Activated T-cell treated with anti-CD3 and anti-CD28 coated beads, Interleukin-2, amount 50 U/mL, for 1 hour (primary cell): ENCODE measurements around the gene INCA1.
"Not testable (repeated sequence)": the region's sequence is repeated elsewhere in the genome, so short reads cannot be mapped to it uniquely, and the experiment has no call there.

ENCODE experiments used
- DNase-seq: peaks from one replicate; pipeline ENCODE4 v3.0.0-alpha.2; 2020

The INCA1 gene

GRCh38 chr17:4997302-4998026, at the start of gene INCA1, which contains the start of gene KIF1C:
Gene INCA1 (minus strand): TSS chr17:4997522. CDS start chr17:4994437, 3,085 bp downstream.
Gene KIF1C (plus strand): TSS chr17:4997950. CDS start chr17:5000247, 2,297 bp downstream.
- peak; percentile 95 for DNase-seq

GRCh38 chr17:5045496-5045895, 48.2 kb upstream of the INCA1 start:
- DNase-seq = no peak

GRCh38 chr17:5044630-5045029, 47.3 kb upstream of the INCA1 start:
- no peak for DNase-seq

GRCh38 chr17:5043524-5043923, 46.2 kb upstream of the INCA1 start:
- no peak for DNase-seq

- DNase-seq = peak; percentile 38
Measured at GRCh38 chr17:5042157-5043022, 45.1 kb upstream of the INCA1 start.

GRCh38 chr17:5035315-5035714, 38.0 kb upstream of the INCA1 start, which contains the start of gene SLC52A1:
Gene SLC52A1 (minus strand): TSS chr17:5035426. CDS start chr17:5034606, 820 bp downstream.
- DNase-seq = no peak

- DNase-seq = no peak
Measured at GRCh38 chr17:5034651-5035050, 37.3 kb upstream of the INCA1 start.

- no peak for DNase-seq
Measured at GRCh38 chr17:5034063-5034462, 36.7 kb upstream of the INCA1 start.

GRCh38 chr17:5033352-5034015, 36.2 kb upstream of the INCA1 start:
- no peak for DNase-seq

GRCh38 chr17:5032865-5033264, 35.5 kb upstream of the INCA1 start:
- DNase-seq = no peak

GRCh38 chr17:5031365-5032082, 34.2 kb upstream of the INCA1 start:
- DNase-seq = peak; percentile 82

- not testable (repeated sequence) for DNase-seq
Measured at GRCh38 chr17:5030168-5030567, 32.8 kb upstream of the INCA1 start.

- no peak for DNase-seq
Measured at GRCh38 chr17:5027916-5028315, 30.6 kb upstream of the INCA1 start.

GRCh38 chr17:5027299-5027698, 30.0 kb upstream of the INCA1 start:
- DNase-seq = no peak

GRCh38 chr17:5024604-5025003, 27.3 kb upstream of the INCA1 start:
- DNase-seq = no peak

- no peak for DNase-seq
Measured at GRCh38 chr17:5023588-5024147, 26.3 kb upstream of the INCA1 start.

GRCh38 chr17:5022171-5022711, 24.9 kb upstream of the INCA1 start:
- no peak for DNase-seq

- DNase-seq = no peak
Measured at GRCh38 chr17:5020502-5021023, 23.2 kb upstream of the INCA1 start.

- no peak for DNase-seq
Measured at GRCh38 chr17:5019475-5019956, 22.2 kb upstream of the INCA1 start.

- no peak for DNase-seq
Measured at GRCh38 chr17:5014357-5014756, 17.0 kb upstream of the INCA1 start.

- no peak for DNase-seq
Measured at GRCh38 chr17:5011928-5012327, 14.6 kb upstream of the INCA1 start.
